CD4-positive, alpha-beta memory T cell (primary cell): Measurements from ENCODE around the gene FAM13C. TPM values are rescaled to one million over a fixed set of nuclear protein-coding genes. Genes with fewer than 3 reads are reported as not detected.

Experiments
- polyA plus RNA-seq, 2 donors: library from polyadenylated mRNA; unstranded; fragments of 300-500 nt; fragmentation: Illumina TruSeq; gene quantifications; one replicate each; pipeline ENCODE4 v1.2.3, GENCODE V29; 2021
- total RNA-seq, 2 experiments: library from RNA; stranded (reverse); gene quantifications; one replicate each; pipeline ENCODE4 v1.2.3, GENCODE V29; 2021

Gene FAM13C
- total and polyA plus RNA-seq, 4 experiments from 2014 or later, result not detected

Other genes starting within 250 kb of the FAM13C start
- gene PHYHIPL, start 185.9 kb downstream of the FAM13C start, total RNA-seq, result not detected
- gene PHYHIPL, start 185.9 kb downstream of the FAM13C start, polyA plus RNA-seq, result not detected